Fibroblast of villous mesenchyme (primary cell): Measurements from ENCODE around the gene KLHL5. TPM values are rescaled to one million over a fixed set of nuclear protein-coding genes. Genes with fewer than 3 reads are reported as not detected.

Experiments used
- DNase-seq: peaks from one replicate; pipeline ENCODE4 v3.0.0-alpha.2; 2010; ENCODE audit warnings: low read depth
- H3K4me3 ChIP-seq: 2 replicates; pipeline ENCODE4 v1.5.1; 2011; ENCODE audit warnings: low read depth, mild to moderate bottlenecking, low read length
- CTCF ChIP-seq: IDR thresholded peaks from 2 replicates; pipeline ENCODE4 v1.5.1; 2012; ENCODE audit warnings: low read depth, mild to moderate bottlenecking, low read length; ENCODE audit not compliant: insufficient read depth
- total RNA-seq: library from RNA; depleted of rRNA; stranded (reverse); fragments of >200 nt; gene quantifications from 2 replicates; pipeline ENCODE4 v1.2.3, GENCODE V29; 2012

Gene KLHL5
- total RNA-seq, 1 donor = 156 TPM

- TF ChIP-seq CTCF = no peak
- H3K4me3 ChIP-seq = no peak overlapping the region
- DNase-seq = peak; percentile 16
Measured at GRCh38 chr4:39037491-39037825, 24.6 kb upstream of the KLHL5 start.

GRCh38 chr4:39037941-39038340, 24.1 kb upstream of the KLHL5 start:
- no peak overlapping the region for H3K4me3 ChIP-seq
- DNase-seq = no peak
- TF ChIP-seq CTCF = no peak

- TF ChIP-seq CTCF = no peak
- H3K4me3 ChIP-seq = no peak overlapping the region
- no peak for DNase-seq
Measured at GRCh38 chr4:39039108-39039507, 22.9 kb upstream of the KLHL5 start.

- H3K4me3 ChIP-seq = no peak overlapping the region
- peak; percentile 57 for DNase-seq
- no peak for TF ChIP-seq CTCF
Measured at GRCh38 chr4:39042366-39042765, 19.7 kb upstream of the KLHL5 start.

GRCh38 chr4:39043058-39043860, 18.8 kb upstream of the KLHL5 start:
- peak; percentile 76 for DNase-seq
- peak overlapping the region; percentile 69 for H3K4me3 ChIP-seq
- TF ChIP-seq CTCF = no peak

GRCh38 chr4:39043861-39044363, 18.1 kb upstream of the KLHL5 start:
- TF ChIP-seq CTCF = no peak

More at GRCh38 chr4:39043861-39044363, 18.1 kb upstream of the KLHL5 start:
- no peak for DNase-seq
- H3K4me3 ChIP-seq = peak overlapping the region; percentile 69
